IPS-15b (cell line): ENCODE results near the gene KRT76.

Experiments used
- H3K27me3 ChIP-seq: one replicate; pipeline ENCODE4 v1.6.1; 2013; ENCODE audit warnings: low read length; ENCODE audit not compliant: control insufficient read depth, insufficient read depth
- H3K36me3 ChIP-seq: one replicate; pipeline ENCODE4 v1.6.1; 2013; ENCODE audit warnings: low read length; ENCODE audit not compliant: control insufficient read depth, insufficient read depth
- H3K4me1 ChIP-seq: one replicate; pipeline ENCODE4 v1.6.1; 2013; ENCODE audit warnings: mild to moderate bottlenecking, low read length; ENCODE audit not compliant: control insufficient read depth, insufficient read depth
- H3K4me3 ChIP-seq: one replicate; pipeline ENCODE4 v1.5.1; 2013; ENCODE audit warnings: low read depth, low read length
- H3K9ac ChIP-seq: one replicate; pipeline ENCODE4 v1.6.1; 2013; ENCODE audit warnings: low read depth, mild to moderate bottlenecking, low read length
- H3K9me3 ChIP-seq: one replicate; pipeline ENCODE4 v1.6.1; 2013; ENCODE audit warnings: mild to moderate bottlenecking, low read length; ENCODE audit not compliant: control insufficient read depth, insufficient read depth

Gene KRT76

GRCh38 chr12:52728374-52728773 is 48.8 kb downstream of the KRT76 start:
- H3K4me1 ChIP-seq, result no peaks in the 10 kb centered on the region
- H3K36me3 ChIP-seq, result no peaks in the 10 kb centered on the region
- H3K27me3 ChIP-seq, result peaks cover 10% of the 10 kb centered on the region
- no peak overlapping the region for H3K4me3 ChIP-seq
- no peaks in the 10 kb centered on the region for H3K9me3 ChIP-seq
- no peak overlapping the region for H3K9ac ChIP-seq

GRCh38 chr12:52727037-52727436 is 50.1 kb downstream of the KRT76 start:
- Histone ChIP-seq H3K36me3 (no peaks in the 10 kb centered on the region), H3K9ac (no peak overlapping the region), H3K9me3 (no peaks in the 10 kb centered on the region), H3K4me1 (no peaks in the 10 kb centered on the region), H3K27me3 (peaks cover 12% of the 10 kb centered on the region), H3K4me3 (no peak overlapping the region)

GRCh38 chr12:52726451-52726850 is 50.7 kb downstream of the KRT76 start:
- Histone ChIP-seq H3K4me3 (no peak overlapping the region), H3K27me3 (peaks cover 10% of the 10 kb centered on the region), H3K36me3 (no peaks in the 10 kb centered on the region), H3K4me1 (no peaks in the 10 kb centered on the region), H3K9ac (no peak overlapping the region), H3K9me3 (no peaks in the 10 kb centered on the region)

- peaks cover 2% of the 10 kb centered on the region for H3K27me3 ChIP-seq
- no peaks in the 10 kb centered on the region for H3K9me3 ChIP-seq
- no peak overlapping the region for H3K4me3 ChIP-seq
- no peak overlapping the region for H3K9ac ChIP-seq
- no peaks in the 10 kb centered on the region for H3K4me1 ChIP-seq
- no peaks in the 10 kb centered on the region for H3K36me3 ChIP-seq
These were observed 52.8 kb downstream of the KRT76 start for GRCh38 chr12:52724384-52724783.

- no peak overlapping the region for H3K4me3 ChIP-seq
- no peak overlapping the region for H3K9ac ChIP-seq
- H3K9me3 ChIP-seq, result no peaks in the 10 kb centered on the region
- H3K4me1 ChIP-seq, result no peaks in the 10 kb centered on the region
- H3K27me3 ChIP-seq, result peaks cover 2% of the 10 kb centered on the region
- H3K36me3 ChIP-seq, result no peaks in the 10 kb centered on the region
These were observed 54.5 kb downstream of the KRT76 start for GRCh38 chr12:52722680-52723079.

- Histone ChIP-seq H3K27me3 (peaks cover 2% of the 10 kb centered on the region), H3K4me3 (no peak overlapping the region)
These were observed 55.2 kb downstream of the KRT76 start for GRCh38 chr12:52721838-52722470.

GRCh38 chr12:52720365-52720886 is 56.7 kb downstream of the KRT76 start:
- Histone ChIP-seq H3K4me1 (no peaks in the 10 kb centered on the region), H3K9ac (no peak overlapping the region), H3K9me3 (no peaks in the 10 kb centered on the region), H3K36me3 (no peaks in the 10 kb centered on the region), H3K27me3 (peaks cover 8% of the 10 kb centered on the region), H3K4me3 (no peak overlapping the region)

More at GRCh38 chr12:52721838-52722470, 55.2 kb downstream of the KRT76 start:
- H3K9me3 ChIP-seq, result no peaks in the 10 kb centered on the region
- H3K36me3 ChIP-seq, result no peaks in the 10 kb centered on the region
- no peak overlapping the region for H3K9ac ChIP-seq
- H3K4me1 ChIP-seq, result no peaks in the 10 kb centered on the region
